ENCODE measurements around the gene RNF152.

The RNF152 gene

GRCh38 chr18:61856678-61857077 is 36.1 kb downstream of the RNF152 start:
- no peak overlapping the region for H2AFZ ChIP-seq (ENCODE audit: low read depth, low read length)
- H3K4me1 ChIP-seq (ENCODE audit: insufficient read depth, low read length): peaks cover 3% of the 10 kb centered on the region
- no peak overlapping the region for H3K4me3 ChIP-seq (ENCODE audit: low read length)
- H3K9me3 ChIP-seq (ENCODE audit: low read length): peaks cover 5% of the 10 kb centered on the region
- no peaks in the 10 kb centered on the region for H3K27me3 ChIP-seq (ENCODE audit: insufficient read depth, low read length)
- H3K36me3 ChIP-seq (ENCODE audit: insufficient read depth, low read length): peaks cover 11% of the 10 kb centered on the region

- Histone ChIP-seq H3K4me3 (ENCODE audit: low read length) (no peak overlapping the region), H3K27me3 (ENCODE audit: insufficient read depth, low read length) (no peaks in the 10 kb centered on the region), H3K9me3 (ENCODE audit: low read length) (peaks cover 5% of the 10 kb centered on the region), H3K4me1 (ENCODE audit: insufficient read depth, low read length) (peaks cover 3% of the 10 kb centered on the region), H2AFZ (ENCODE audit: low read depth, low read length) (no peak overlapping the region), H3K36me3 (ENCODE audit: insufficient read depth, low read length) (peaks cover 4% of the 10 kb centered on the region)
Observed at GRCh38 chr18:61855449-61856378, 37.1 kb downstream of the RNF152 start.

GRCh38 chr18:61854578-61855448 is 38.0 kb downstream of the RNF152 start:
- peaks cover 4% of the 10 kb centered on the region for H3K36me3 ChIP-seq (ENCODE audit: insufficient read depth, low read length)

GRCh38 chr18:61853855-61854254 is 39.0 kb downstream of the RNF152 start:
- Histone ChIP-seq H3K9me3 (ENCODE audit: low read length) (no peaks in the 10 kb centered on the region), H3K36me3 (ENCODE audit: insufficient read depth, low read length) (no peaks in the 10 kb centered on the region), H3K4me1 (ENCODE audit: insufficient read depth, low read length) (peaks cover 3% of the 10 kb centered on the region), H2AFZ (ENCODE audit: low read depth, low read length) (no peak overlapping the region), H3K4me3 (ENCODE audit: low read length) (no peak overlapping the region), H3K27me3 (ENCODE audit: insufficient read depth, low read length) (no peaks in the 10 kb centered on the region)

More at GRCh38 chr18:61854578-61855448, 38.0 kb downstream of the RNF152 start:
- H3K4me3 ChIP-seq (ENCODE audit: low read length): no peak overlapping the region
- H3K27me3 ChIP-seq (ENCODE audit: insufficient read depth, low read length): no peaks in the 10 kb centered on the region
- H3K4me1 ChIP-seq (ENCODE audit: insufficient read depth, low read length): peaks cover 3% of the 10 kb centered on the region
- peaks cover 3% of the 10 kb centered on the region for H3K9me3 ChIP-seq (ENCODE audit: low read length)
- H2AFZ ChIP-seq (ENCODE audit: low read depth, low read length): no peak overlapping the region

GRCh38 chr18:61852496-61852895 is 40.3 kb downstream of the RNF152 start:
- H3K9me3 ChIP-seq (ENCODE audit: low read length): no peaks in the 10 kb centered on the region
- H2AFZ ChIP-seq (ENCODE audit: low read depth, low read length): no peak overlapping the region
- no peak overlapping the region for H3K4me3 ChIP-seq (ENCODE audit: low read length)
- H3K4me1 ChIP-seq (ENCODE audit: insufficient read depth, low read length): peaks cover 3% of the 10 kb centered on the region
- H3K36me3 ChIP-seq (ENCODE audit: insufficient read depth, low read length): no peaks in the 10 kb centered on the region
- H3K27me3 ChIP-seq (ENCODE audit: insufficient read depth, low read length): no peaks in the 10 kb centered on the region

- Histone ChIP-seq H3K36me3 (ENCODE audit: insufficient read depth, low read length) (no peaks in the 10 kb centered on the region), H3K4me3 (ENCODE audit: low read length) (no peak overlapping the region), H2AFZ (ENCODE audit: low read depth, low read length) (no peak overlapping the region), H3K9me3 (ENCODE audit: low read length) (no peaks in the 10 kb centered on the region), H3K27me3 (ENCODE audit: insufficient read depth, low read length) (no peaks in the 10 kb centered on the region), H3K4me1 (ENCODE audit: insufficient read depth, low read length) (peaks cover 3% of the 10 kb centered on the region)
Observed at GRCh38 chr18:61851940-61852451, 40.8 kb downstream of the RNF152 start.

- no peaks in the 10 kb centered on the region for H3K36me3 ChIP-seq (ENCODE audit: insufficient read depth, low read length)
- H3K4me3 ChIP-seq (ENCODE audit: low read length): no peak overlapping the region
- H3K27me3 ChIP-seq (ENCODE audit: insufficient read depth, low read length): no peaks in the 10 kb centered on the region
- no peak overlapping the region for H2AFZ ChIP-seq (ENCODE audit: low read depth, low read length)
- H3K4me1 ChIP-seq (ENCODE audit: insufficient read depth, low read length): peaks cover 3% of the 10 kb centered on the region
- H3K9me3 ChIP-seq (ENCODE audit: low read length): no peaks in the 10 kb centered on the region
Observed at GRCh38 chr18:61851279-61851678, 41.5 kb downstream of the RNF152 start.

- no peak overlapping the region for H3K4me3 ChIP-seq (ENCODE audit: low read length)
- no peaks in the 10 kb centered on the region for H3K36me3 ChIP-seq (ENCODE audit: insufficient read depth, low read length)
- H3K9me3 ChIP-seq (ENCODE audit: low read length): no peaks in the 10 kb centered on the region
- no peak overlapping the region for H2AFZ ChIP-seq (ENCODE audit: low read depth, low read length)
- H3K4me1 ChIP-seq (ENCODE audit: insufficient read depth, low read length): peaks cover 3% of the 10 kb centered on the region
- H3K27me3 ChIP-seq (ENCODE audit: insufficient read depth, low read length): no peaks in the 10 kb centered on the region
Observed at GRCh38 chr18:61850756-61851155, 42.1 kb downstream of the RNF152 start.

GRCh38 chr18:61847164-61847791 is 45.5 kb downstream of the RNF152 start:
- Histone ChIP-seq H3K36me3 (ENCODE audit: insufficient read depth, low read length) (no peaks in the 10 kb centered on the region), H3K4me3 (ENCODE audit: low read length) (no peak overlapping the region)

GRCh38 chr18:61845197-61845596 is 47.6 kb downstream of the RNF152 start:
- H3K4me1 ChIP-seq (ENCODE audit: insufficient read depth, low read length): peaks cover 17% of the 10 kb centered on the region
- no peaks in the 10 kb centered on the region for H3K36me3 ChIP-seq (ENCODE audit: insufficient read depth, low read length)
- H3K27me3 ChIP-seq (ENCODE audit: insufficient read depth, low read length): no peaks in the 10 kb centered on the region
- H3K9me3 ChIP-seq (ENCODE audit: low read length): no peaks in the 10 kb centered on the region
- H3K4me3 ChIP-seq (ENCODE audit: low read length): no peak overlapping the region
- H2AFZ ChIP-seq (ENCODE audit: low read depth, low read length): no peak overlapping the region

More at GRCh38 chr18:61847164-61847791, 45.5 kb downstream of the RNF152 start:
- Histone ChIP-seq H3K9me3 (ENCODE audit: low read length) (no peaks in the 10 kb centered on the region), H3K4me1 (ENCODE audit: insufficient read depth, low read length) (peaks cover 9% of the 10 kb centered on the region), H2AFZ (ENCODE audit: low read depth, low read length) (no peak overlapping the region), H3K27me3 (ENCODE audit: insufficient read depth, low read length) (no peaks in the 10 kb centered on the region)

- H3K27me3 ChIP-seq (ENCODE audit: insufficient read depth, low read length): no peaks in the 10 kb centered on the region
- H2AFZ ChIP-seq (ENCODE audit: low read depth, low read length): no peak overlapping the region
- H3K4me1 ChIP-seq (ENCODE audit: insufficient read depth, low read length): peaks cover 17% of the 10 kb centered on the region
- no peak overlapping the region for H3K4me3 ChIP-seq (ENCODE audit: low read length)
- peaks cover 2% of the 10 kb centered on the region for H3K9me3 ChIP-seq (ENCODE audit: low read length)
- H3K36me3 ChIP-seq (ENCODE audit: insufficient read depth, low read length): no peaks in the 10 kb centered on the region
Observed at GRCh38 chr18:61844726-61845125, 48.1 kb downstream of the RNF152 start.

GRCh38 chr18:61842146-61842545 is 50.7 kb downstream of the RNF152 start:
- Histone ChIP-seq H3K4me1 (ENCODE audit: insufficient read depth, low read length) (peaks cover 17% of the 10 kb centered on the region), H3K36me3 (ENCODE audit: insufficient read depth, low read length) (no peaks in the 10 kb centered on the region), H2AFZ (ENCODE audit: low read depth, low read length) (no peak overlapping the region), H3K27me3 (ENCODE audit: insufficient read depth, low read length) (no peaks in the 10 kb centered on the region), H3K9me3 (ENCODE audit: low read length) (peaks cover 4% of the 10 kb centered on the region), H3K4me3 (ENCODE audit: low read length) (no peak overlapping the region)
